Testis (tissue), 5 donors: ENCODE measurements around the gene EDC4. TPM values are rescaled to one million over a fixed set of nuclear protein-coding genes. Genes with fewer than 3 reads are reported as not detected.

Experiments used
- DNase-seq: peaks from one replicate; pipeline ENCODE4 v3.0.0-alpha.2; 2019
- H3K27ac ChIP-seq, 2 donors: fragments of 200-600 bp; sonication (generic); one replicate each; pipeline ENCODE4 v1.5.1; 2019
- H3K27me3 ChIP-seq: fragments of 200-600 bp; sonication (generic); one replicate; pipeline ENCODE4 v1.5.1; 2019
- H3K36me3 ChIP-seq: fragments of 200-600 bp; sonication (generic); one replicate; pipeline ENCODE4 v1.5.1; 2017; ENCODE audit warnings: low read depth; ENCODE audit errors: missing control alignments
- H3K4me1 ChIP-seq: fragments of 200-600 bp; sonication (generic); one replicate; pipeline ENCODE4 v1.5.1; 2019
- H3K4me3 ChIP-seq, 2 donors: fragments of 200-600 bp; sonication (generic); one replicate each; pipeline ENCODE4 v1.5.1; 2017 to 2019
- H3K9me3 ChIP-seq: fragments of 200-600 bp; sonication (generic); one replicate; pipeline ENCODE4 v1.5.1; 2017
- CTCF ChIP-seq, 3 experiments: fragments of 450-650 bp in 2 of 3; fragments of 200-600 bp in 1 of 3; sonication (generic) in 1 of 3; IDR thresholded peaks; one replicate each; pipeline ENCODE4 v1.5.1; 2016 to 2019; ENCODE audit warnings: antibody characterized with exemption in 3 of 3, mild to moderate bottlenecking in 2 of 3, moderate library complexity in 1 of 3
- POLR2A ChIP-seq: fragments of 450-650 bp; IDR thresholded peaks from one replicate; pipeline ENCODE4 v1.6.1; 2017; ENCODE audit warnings: antibody characterized with exemption, mild to moderate bottlenecking, moderate library complexity
- WGBS, 2 donors: methylation state at CpG; one replicate each; pipeline ENCODE4 v1.1.5; 2018; 5-methylcytosine and 5-hydroxymethylcytosine counted together
- intact Hi-C: fragments of 100-400 bp; cut with DNase I; formaldehyde crosslinking; loops from one replicate; pipeline ENCODE4 v1.15.1; 2023; ENCODE audit warnings: low total_unique reads
- long read RNA-seq, 2 donors: transcript quantifications; one replicate each; lab custom pipeline, GENCODE V29; 2026
- polyA plus RNA-seq: library from polyadenylated mRNA; stranded (reverse); fragments of 350-450 nt; fragmentation: Illumina TruSeq; extraction: RNeasy Lipid Tissue Mini Kit (QIAGEN cat#74804); gene quantifications from one replicate; pipeline ENCODE4 v1.2.3, GENCODE V29; 2014; ENCODE audit warnings: low read depth, low replicate concordance; ENCODE audit not compliant: insufficient read depth
- total RNA-seq, 2 donors: library from RNA; depleted of rRNA; stranded (reverse); fragments of >200 nt; gene quantifications; one replicate each; pipeline ENCODE4 v1.2.3, GENCODE V29; 2016

EDC4 gene
- total RNA-seq (100 to 1,000 TPM; 106 to 107 TPM), polyA plus RNA-seq (96.7 TPM)
- long read RNA-seq, donor 1, full-length matches to known transcripts = 3 of 3 reads
- long read RNA-seq, donor 1, partial matches to known transcripts = 0 of 3 reads
- long read RNA-seq, donor 1, other reads (novel, unspliced or antisense) = 0 of 3 reads
- long read RNA-seq, donor 2, partial matches to known transcripts = 5 of 5 reads
- long read RNA-seq, donor 2, other reads (novel, unspliced or antisense) = 0 of 5 reads

GRCh38 chr16:67872631-67873434, at the start of gene EDC4:
Gene EDC4 (plus strand): TSS chr16:67873052. CDS start chr16:67873262, 210 bp downstream.
- 0 to 2% methylated on average over 1 to 55 of the region's 72 CpGs for WGBS, 2 donors
- intact Hi-C loops = no loop called here
- H3K4me1 ChIP-seq = peaks cover 21% of the 10 kb centered on the region
- peak within 1 kb of the TSS; percentile 79 to 98 for H3K4me3 ChIP-seq
- H3K27me3 ChIP-seq = no peaks in the 10 kb centered on the region
- H3K27ac ChIP-seq = peak within 1 kb of the TSS; percentile 76 to 87
- TF ChIP-seq CTCF (IDR thresholded peaks at IDR 0.05) (no peak), POLR2A (no peak)
- no peaks in the 10 kb centered on the region for H3K9me3 ChIP-seq
- DNase-seq = peak; percentile 81
- no peaks in the 10 kb centered on the region for H3K36me3 ChIP-seq

- H3K27ac ChIP-seq = no peak overlapping the region
- no peaks in the 10 kb centered on the region for H3K4me1 ChIP-seq
- H3K36me3 ChIP-seq = no peaks in the 10 kb centered on the region
- H3K9me3 ChIP-seq = no peaks in the 10 kb centered on the region
- 90 to 92% methylated on average over 2 to 8 of the region's 8 CpGs for WGBS, 2 donors
- no peak for DNase-seq
- TF ChIP-seq POLR2A (no peak), CTCF (IDR thresholded peaks at IDR 0.05) (no peak)
- H3K27me3 ChIP-seq = no peaks in the 10 kb centered on the region
- intact Hi-C loops = no loop called here
- H3K4me3 ChIP-seq = no peak overlapping the region
These were observed 47.7 kb upstream of the EDC4 start for GRCh38 chr16:67825119-67825518.

- no peak for DNase-seq
- H3K36me3 ChIP-seq = no peaks in the 10 kb centered on the region
- intact Hi-C loops = no loop called here
- TF ChIP-seq POLR2A = no peak
- TF ChIP-seq CTCF (IDR thresholded peaks at IDR 0.05) = no peak
- no peak overlapping the region for H3K27ac ChIP-seq
- no peaks in the 10 kb centered on the region for H3K27me3 ChIP-seq
- no peaks in the 10 kb centered on the region for H3K9me3 ChIP-seq
- 87 to 91% methylated on average over 6 to 14 of the region's 14 CpGs for WGBS, 2 donors
- no peak overlapping the region for H3K4me3 ChIP-seq
- no peaks in the 10 kb centered on the region for H3K4me1 ChIP-seq
These were observed 46.9 kb upstream of the EDC4 start for GRCh38 chr16:67825906-67826305.

- no peaks in the 10 kb centered on the region for H3K4me1 ChIP-seq
- H3K9me3 ChIP-seq = no peaks in the 10 kb centered on the region
- TF ChIP-seq POLR2A (no peak), CTCF (IDR thresholded peaks at IDR 0.05) (no peak)
- H3K27ac ChIP-seq = no peak overlapping the region
- H3K4me3 ChIP-seq = no peak overlapping the region
- intact Hi-C loops = no loop called here
- DNase-seq = no peak
- H3K27me3 ChIP-seq = no peaks in the 10 kb centered on the region
- no peaks in the 10 kb centered on the region for H3K36me3 ChIP-seq
- 92 to 100% methylated on average over 1 to 4 of the region's 4 CpGs for WGBS, 2 donors
These were observed 44.2 kb upstream of the EDC4 start for GRCh38 chr16:67828651-67829050.
